Spleen (tissue), 11 donors: Measurements from ENCODE around the gene GAPDHS. TPM values are rescaled to one million over a fixed set of nuclear protein-coding genes. Genes with fewer than 3 reads are reported as not detected.

Experiments
- DNase-seq: peaks from one replicate; pipeline ENCODE4 v3.0.0-alpha.2; 2020
- H3K27ac ChIP-seq, 8 donors: fragments of 200-600 bp; sonication (generic) in 7 of 8; 1 replicate in 4 of 8; 2 replicates in 4 of 8; pipeline versions ENCODE4 v1.5.0 to v1.8.0; 2016 to 2021; ENCODE audit warnings: inconsistent platforms in 4 of 8, mild to moderate bottlenecking in 4 of 8, moderate library complexity in 1 of 8
- H3K27me3 ChIP-seq, 7 donors: fragments of 200-600 bp; sonication (generic) in 6 of 7; replicated peaks in 1 of 7; 1 replicate in 4 of 7; 2 replicates in 3 of 7; pipeline versions ENCODE4 v1.5.0 to v1.8.0; 2016 to 2021; ENCODE audit warnings: inconsistent platforms in 3 of 7, mild to moderate bottlenecking in 1 of 7
- H3K36me3 ChIP-seq, 6 donors: fragments of 200-600 bp; sonication (generic) in 5 of 6; 1 replicate in 4 of 6; 2 replicates in 2 of 6; pipeline versions ENCODE4 v1.5.0 to v1.8.0; 2016 to 2021; ENCODE audit warnings: inconsistent platforms in 2 of 6
- H3K4me1 ChIP-seq, 6 donors: fragments of 200-600 bp; sonication (generic) in 5 of 6; 1 replicate in 3 of 6; 2 replicates in 3 of 6; pipeline versions ENCODE4 v1.5.0 to v1.8.0; 2016 to 2021; ENCODE audit warnings: inconsistent platforms in 3 of 6
- H3K4me3 ChIP-seq, 8 donors: fragments of 200-600 bp; sonication (generic) in 7 of 8; 1 replicate in 4 of 8; 2 replicates in 4 of 8; pipeline versions ENCODE4 v1.5.0 to v1.8.0; 2016 to 2021; ENCODE audit warnings: inconsistent platforms in 4 of 8, mild to moderate bottlenecking in 4 of 8, moderate library complexity in 2 of 8
- H3K9me3 ChIP-seq, 8 donors: fragments of 200-600 bp; sonication (generic) in 7 of 8; 1 replicate in 4 of 8; 2 replicates in 4 of 8; pipeline versions ENCODE4 v1.5.0 to v1.8.0; 2016 to 2021; ENCODE audit warnings: inconsistent platforms in 4 of 8
- POLR2A ChIP-seq, 3 donors: fragments of 450-650 bp; IDR thresholded peaks; one replicate each; pipeline ENCODE4 v1.5.1; 2017; ENCODE audit warnings: antibody characterized with exemption in 3 of 3, mild to moderate bottlenecking in 1 of 3
- POLR2AphosphoS5 ChIP-seq, 3 donors: sonication (generic); formaldehyde crosslinking; IDR thresholded peaks; one replicate each; pipeline ENCODE4 v1.5.1; 2017; ENCODE audit warnings: antibody characterized with exemption in 3 of 3
- WGBS, 5 donors: extraction: QIAGEN DNeasy Blood & Tissue Kit in 3 of 5; methylation state at CpG; one replicate each; pipeline versions ENCODE4 v1.1.5 to v1.1.7; 2013 to 2018; 5-methylcytosine and 5-hydroxymethylcytosine counted together
- intact Hi-C: fragments of 100-400 bp; cut with DNase I; formaldehyde crosslinking; loops from one replicate; pipeline ENCODE4 v1.15.0; 2023; ENCODE audit warnings: low total_unique reads
- polyA plus RNA-seq, 3 donors: library from polyadenylated mRNA; stranded (reverse); fragments of 200-250 nt; gene quantifications; one replicate each; pipeline ENCODE4 v1.2.1, GENCODE V29; 2013
- total RNA-seq, 7 donors: library from RNA; depleted of rRNA in 3 of 7; stranded (reverse); fragments of >200 nt in 3 of 7; fragmentation: NEBNext Ultra II Directional in 4 of 7; extraction: Animal tissue kit (Norgen Biotek cat#: 25700) in 4 of 7; gene quantifications; one replicate each; pipeline versions ENCODE4 v1.1.0 to v1.2.1, GENCODE V29; 2016 to 2021
- TF ChIP-seq, protein P1 (sequence below), 11 experiments: fragments of 200-600 bp in 7 of 11; fragments of 450-650 bp in 4 of 11; sonication (generic) in 4 of 11; IDR thresholded peaks in 8 of 11; conservative IDR thresholded peaks in 3 of 11; 1 replicate in 7 of 11; 2 replicates in 4 of 11; pipeline versions ENCODE4 v1.4.0 to v1.8.0; 2016 to 2021; ENCODE audit warnings: antibody characterized with exemption in 11 of 11, inconsistent platforms in 4 of 11, mild to moderate bottlenecking in 1 of 11
- donor health status: healthy with polysubstance abuse.
- donor health status: DM: no; HTN: no; CAD: no; lungs with moderate emphysema.
- donor health status: DM: no; HTN: no; CAD: no.
- donor health status: Bipolar disorder and iron deficiency.
- donor health status: healthy.
- donor health status: DM: no; HTN: no; CAD: no.
- donor health status: DM: yes; HTN: yes; CAD: no.

The GAPDHS gene
- total and polyA plus RNA-seq, 10 donors = 0.13 to 0.17 (median 0.14) TPM; not detected in 7

DNA sequence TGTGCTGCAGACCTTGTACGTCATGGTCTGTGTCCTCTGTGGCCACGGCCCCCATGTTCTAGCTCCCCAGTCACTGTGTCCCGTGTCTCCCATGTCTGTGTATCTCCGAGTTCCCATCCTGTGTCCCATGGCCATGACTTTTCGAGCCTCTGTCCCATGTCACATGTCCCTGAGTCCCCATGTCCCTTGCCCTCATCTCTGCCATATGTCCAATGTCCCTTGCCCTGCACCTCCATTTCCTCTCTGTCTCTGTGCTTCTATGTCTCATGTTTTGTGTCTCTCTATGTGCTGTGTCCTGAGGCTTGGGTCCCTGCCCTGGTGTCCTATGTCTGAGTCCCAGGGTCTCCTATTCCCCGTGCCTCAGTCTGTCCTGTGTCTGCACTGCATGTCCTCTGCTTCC, 28.2 kb downstream of the GAPDHS start:
- TF ChIP-seq POLR2AphosphoS5 (IDR thresholded peaks at IDR 0.05) (no peak), POLR2A (IDR thresholded peaks at IDR 0.05) (no peak)
- TF ChIP-seq, protein P1, sequence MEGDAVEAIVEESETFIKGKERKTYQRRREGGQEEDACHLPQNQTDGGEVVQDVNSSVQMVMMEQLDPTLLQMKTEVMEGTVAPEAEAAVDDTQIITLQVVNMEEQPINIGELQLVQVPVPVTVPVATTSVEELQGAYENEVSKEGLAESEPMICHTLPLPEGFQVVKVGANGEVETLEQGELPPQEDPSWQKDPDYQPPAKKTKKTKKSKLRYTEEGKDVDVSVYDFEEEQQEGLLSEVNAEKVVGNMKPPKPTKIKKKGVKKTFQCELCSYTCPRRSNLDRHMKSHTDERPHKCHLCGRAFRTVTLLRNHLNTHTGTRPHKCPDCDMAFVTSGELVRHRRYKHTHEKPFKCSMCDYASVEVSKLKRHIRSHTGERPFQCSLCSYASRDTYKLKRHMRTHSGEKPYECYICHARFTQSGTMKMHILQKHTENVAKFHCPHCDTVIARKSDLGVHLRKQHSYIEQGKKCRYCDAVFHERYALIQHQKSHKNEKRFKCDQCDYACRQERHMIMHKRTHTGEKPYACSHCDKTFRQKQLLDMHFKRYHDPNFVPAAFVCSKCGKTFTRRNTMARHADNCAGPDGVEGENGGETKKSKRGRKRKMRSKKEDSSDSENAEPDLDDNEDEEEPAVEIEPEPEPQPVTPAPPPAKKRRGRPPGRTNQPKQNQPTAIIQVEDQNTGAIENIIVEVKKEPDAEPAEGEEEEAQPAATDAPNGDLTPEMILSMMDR (IDR thresholded peaks at IDR 0.05 in 8 of 11, conservative IDR thresholded peaks at IDR 0.05 in 3 of 11) = no peak
- no peaks in the 10 kb centered on the region for H3K9me3 ChIP-seq
- H3K27ac ChIP-seq = no peak overlapping the region
- peaks cover 0 to 85% (median 37%) of the 10 kb centered on the region in 7 donors for H3K27me3 ChIP-seq
- intact Hi-C loops = no loop called here
- WGBS, 5 donors = 67 to 89% (median 76%) methylated on average over 6 of the region's 6 CpGs
- H3K4me3 ChIP-seq = no peak overlapping the region
- peaks cover 5 to 23% (median 16%) of the 10 kb centered on the region in 6 donors for H3K4me1 ChIP-seq
- peak; percentile 17 for DNase-seq
- H3K36me3 ChIP-seq = no peaks in the 10 kb centered on the region

DNA sequence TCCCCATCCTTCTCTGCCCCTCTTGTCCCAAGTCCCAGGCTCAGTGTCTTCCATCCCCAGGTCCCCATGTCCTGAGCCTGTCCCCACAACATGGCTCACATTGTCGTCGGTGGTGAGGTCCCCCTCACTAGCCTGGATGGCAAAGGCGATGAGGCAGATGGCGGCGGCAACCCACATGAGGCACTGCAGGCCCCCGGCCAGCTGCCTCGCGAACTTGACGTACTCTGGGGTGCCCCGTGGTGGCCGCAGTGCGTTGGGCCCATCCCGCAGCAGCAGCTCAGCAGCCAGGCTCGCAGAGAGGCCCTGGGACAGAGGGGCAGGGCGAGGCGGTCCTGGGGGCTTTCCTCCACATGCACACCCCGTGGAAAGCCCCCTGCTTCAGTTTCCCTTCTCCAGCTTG, 29.1 kb downstream of the GAPDHS start:
- Histone ChIP-seq H3K27ac (no peak overlapping the region), H3K4me1 (peaks cover 5 to 22% (median 15%) of the 10 kb centered on the region in 6 donors), H3K9me3 (no peaks in the 10 kb centered on the region), H3K4me3 (no peak overlapping the region), H3K36me3 (no peaks in the 10 kb centered on the region), H3K27me3 (peaks cover 0 to 78% (median 37%) of the 10 kb centered on the region in 7 donors)
- intact Hi-C loops = no loop called here
- TF ChIP-seq, protein P1 (IDR thresholded peaks at IDR 0.05 in 8 of 11, conservative IDR thresholded peaks at IDR 0.05 in 3 of 11) = no peak
- TF ChIP-seq POLR2A (IDR thresholded peaks at IDR 0.05) (no peak), POLR2AphosphoS5 (IDR thresholded peaks at IDR 0.05) (no peak)
- 57 to 71% (median 66%) methylated on average over 11 to 17 of the region's 17 CpGs for WGBS, 5 donors
- DNase-seq = peak; percentile 59

DNA sequence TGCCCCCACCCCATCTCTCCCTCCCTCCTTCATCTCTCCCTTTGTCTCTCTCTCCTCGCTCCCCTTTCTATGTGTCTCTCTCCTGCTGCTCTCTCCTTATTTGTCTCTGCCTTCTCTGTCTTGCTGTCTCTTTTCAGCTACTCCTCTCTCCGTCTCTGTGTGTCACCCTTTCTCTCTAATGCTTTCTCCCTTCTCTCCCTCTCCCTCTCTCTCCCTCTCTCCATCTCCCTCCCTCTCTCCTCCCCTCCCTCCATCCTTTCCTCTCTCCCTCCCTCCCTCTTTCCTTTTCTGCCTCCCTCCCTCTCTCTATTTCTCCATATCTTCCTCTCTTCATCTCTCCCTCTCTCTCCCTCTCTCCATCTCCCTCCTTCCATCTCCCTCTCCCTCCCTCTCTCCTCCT, 29.5 kb downstream of the GAPDHS start:
- no peak overlapping the region for H3K27ac ChIP-seq
- H3K36me3 ChIP-seq = no peaks in the 10 kb centered on the region
- no peak overlapping the region for H3K4me3 ChIP-seq
- H3K4me1 ChIP-seq = peaks cover 5 to 17% (median 12%) of the 10 kb centered on the region in 6 donors
- no peak for TF ChIP-seq POLR2AphosphoS5 (IDR thresholded peaks at IDR 0.05)
- TF ChIP-seq POLR2A (IDR thresholded peaks at IDR 0.05) = no peak
- TF ChIP-seq, protein P1 (IDR thresholded peaks at IDR 0.05 in 8 of 11, conservative IDR thresholded peaks at IDR 0.05 in 3 of 11) = no peak
- DNase-seq = no peak
- H3K9me3 ChIP-seq = no peaks in the 10 kb centered on the region
- intact Hi-C loops = no loop called here
- H3K27me3 ChIP-seq = peaks cover 0 to 73% (median 37%) of the 10 kb centered on the region in 7 donors
- 50 to 76% (median 57%) methylated on average over 2 of the region's 2 CpGs for WGBS, 5 donors

DNA sequence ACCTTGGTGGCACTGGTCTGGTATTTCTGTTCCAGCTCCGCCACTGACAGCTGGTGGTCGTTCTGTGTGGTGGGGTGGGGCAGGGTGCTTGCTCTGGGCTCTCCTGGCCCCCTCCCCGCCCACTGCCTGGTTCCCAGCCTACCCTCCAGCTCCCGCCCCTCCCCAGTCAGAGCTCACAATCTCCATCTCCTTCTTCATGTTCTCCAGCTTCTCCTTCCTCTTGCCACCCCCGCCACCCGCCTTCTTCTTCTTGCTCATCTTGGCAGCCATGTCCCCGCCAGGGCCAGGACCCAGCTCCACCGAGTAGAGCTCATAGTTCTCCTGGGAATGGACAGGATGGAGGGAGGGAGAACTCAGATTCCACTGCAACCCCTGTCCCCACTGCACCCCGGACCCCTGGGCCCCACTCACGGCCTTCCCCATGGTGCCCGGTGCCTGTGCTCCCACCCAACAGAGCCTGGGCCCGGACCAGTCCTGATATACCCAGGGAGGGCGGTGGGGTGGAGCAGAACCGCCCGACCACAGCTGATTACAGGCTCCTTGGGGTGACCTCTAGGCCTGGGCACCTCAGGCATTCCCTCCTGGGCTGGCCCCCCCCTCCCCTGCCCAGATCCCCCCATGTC, 30.1 kb downstream of the GAPDHS start, which contains the start of gene ATP4A:
Gene ATP4A (minus strand): TSS at position 452 of the 623 bp plus-strand sequence. CDS start 29 bp downstream, at position 423.
- Histone ChIP-seq H3K36me3 (no peaks in the 10 kb centered on the region), H3K27ac (no peak within 1 kb of the TSS), H3K4me1 (peaks cover under 1 to 12% (median 7%) of the 10 kb centered on the region in 6 donors), H3K27me3 (peaks cover 0 to 68% (median 33%) of the 10 kb centered on the region in 7 donors), H3K4me3 (no peak within 1 kb of the TSS), H3K9me3 (no peaks in the 10 kb centered on the region)
- WGBS, 5 donors = 67 to 80% (median 72%) methylated on average over 11 to 15 of the region's 15 CpGs
- no peak for TF ChIP-seq POLR2A (IDR thresholded peaks at IDR 0.05)
- TF ChIP-seq POLR2AphosphoS5 (IDR thresholded peaks at IDR 0.05) = no peak
- TF ChIP-seq, protein P1 (IDR thresholded peaks at IDR 0.05 in 8 of 11, conservative IDR thresholded peaks at IDR 0.05 in 3 of 11) = no peak
- intact Hi-C loops = no loop called here
- DNase-seq = peak; percentile 61
